Glutamatergic neuron (in vitro differentiated cells): ENCODE results near the gene C2CD4C. TPM values are rescaled to one million over a fixed set of nuclear protein-coding genes. Genes with fewer than 3 reads are reported as not detected.
A peak's percentile ranks its signal among the peaks of the same experiment; 100 is the strongest.

ENCODE experiments used
- DNase-seq: peaks from one replicate; pipeline ENCODE4 v3.0.0; 2022
- H3K27ac Mint-ChIP-seq: one replicate; pipeline ENCODE4 v1.8.0; 2020; ENCODE audit warnings: mild to moderate bottlenecking, mixed read lengths, inconsistent platforms; ENCODE audit not compliant: unreplicated experiment
- H3K27me3 Mint-ChIP-seq: one replicate; pipeline ENCODE4 v1.8.0; 2020; ENCODE audit warnings: mild to moderate bottlenecking, moderate library complexity, mixed read lengths, inconsistent platforms; ENCODE audit not compliant: unreplicated experiment
- H3K36me3 Mint-ChIP-seq: one replicate; pipeline ENCODE4 v1.8.0; 2020; ENCODE audit warnings: mild to moderate bottlenecking, mixed read lengths, inconsistent platforms; ENCODE audit not compliant: unreplicated experiment
- H3K4me1 Mint-ChIP-seq: one replicate; pipeline ENCODE4 v1.8.0; 2020; ENCODE audit warnings: mild to moderate bottlenecking, low read depth, mixed read lengths, inconsistent platforms; ENCODE audit not compliant: unreplicated experiment
- H3K4me3 Mint-ChIP-seq: one replicate; pipeline ENCODE4 v1.8.0; 2020; ENCODE audit warnings: mild to moderate bottlenecking, mixed read lengths, inconsistent platforms; ENCODE audit not compliant: unreplicated experiment
- H3K9me3 Mint-ChIP-seq: one replicate; pipeline ENCODE4 v1.8.0; 2020; ENCODE audit warnings: mild to moderate bottlenecking, moderate library complexity, mixed read lengths, inconsistent platforms; ENCODE audit not compliant: unreplicated experiment
- CTCF ChIP-seq: fragments of 200-600 bp; sonication (generic); IDR thresholded peaks from one replicate; pipeline ENCODE4 v1.5.0; 2021; ENCODE audit not compliant: partially characterized antibody, unreplicated experiment
- total RNA-seq: library from RNA; stranded (reverse); fragmentation: NEBNext Ultra II Directional; extraction: Animal tissue kit (Norgen Biotek cat#: 25700); gene quantifications from one replicate; pipeline ENCODE4 v1.2.1, GENCODE V29; 2021; ENCODE audit not compliant: unreplicated experiment

Gene C2CD4C
- total RNA-seq, 1 donor from 2014 or later, result 9.6 TPM

DNA sequence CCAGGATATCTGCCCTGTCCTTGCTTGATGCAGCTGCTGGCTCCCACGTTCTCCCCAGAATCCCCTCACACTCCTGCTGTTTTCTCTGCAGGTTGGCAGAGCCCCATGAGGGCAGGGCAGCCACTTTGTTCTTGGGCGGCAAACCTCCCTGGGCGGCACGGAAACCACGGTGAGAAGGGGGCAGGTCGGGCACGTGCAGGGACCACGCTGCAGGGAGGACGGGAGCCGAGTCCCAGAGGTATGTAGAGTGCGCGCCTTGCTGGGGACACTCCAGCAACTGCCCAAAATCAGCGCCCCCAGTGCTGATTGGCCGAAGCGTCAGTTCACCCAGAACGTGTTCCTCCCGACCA, 34.1 kb downstream of the C2CD4C start:
- DNase-seq, result no peak
- H3K9me3 Mint-ChIP-seq, result peaks cover 9% of the 10 kb centered on the region
- TF ChIP-seq CTCF, result no peak
- no peaks in the 10 kb centered on the region for H3K36me3 Mint-ChIP-seq
- H3K4me1 Mint-ChIP-seq, result peaks cover 16% of the 10 kb centered on the region
- no peak overlapping the region for H3K27ac Mint-ChIP-seq
- H3K4me3 Mint-ChIP-seq, result no peak overlapping the region
- H3K27me3 Mint-ChIP-seq, result peaks cover 11% of the 10 kb centered on the region

- H3K27me3 Mint-ChIP-seq, result peaks cover 11% of the 10 kb centered on the region
- peaks cover 16% of the 10 kb centered on the region for H3K4me1 Mint-ChIP-seq
- no peak overlapping the region for H3K4me3 Mint-ChIP-seq
- DNase-seq, result no peak
- no peak overlapping the region for H3K27ac Mint-ChIP-seq
- no peak for TF ChIP-seq CTCF
- peaks cover 8% of the 10 kb centered on the region for H3K9me3 Mint-ChIP-seq
- no peaks in the 10 kb centered on the region for H3K36me3 Mint-ChIP-seq
Measured at GRCh38 chr19:374183-374885, 34.6 kb downstream of the C2CD4C start.

DNA sequence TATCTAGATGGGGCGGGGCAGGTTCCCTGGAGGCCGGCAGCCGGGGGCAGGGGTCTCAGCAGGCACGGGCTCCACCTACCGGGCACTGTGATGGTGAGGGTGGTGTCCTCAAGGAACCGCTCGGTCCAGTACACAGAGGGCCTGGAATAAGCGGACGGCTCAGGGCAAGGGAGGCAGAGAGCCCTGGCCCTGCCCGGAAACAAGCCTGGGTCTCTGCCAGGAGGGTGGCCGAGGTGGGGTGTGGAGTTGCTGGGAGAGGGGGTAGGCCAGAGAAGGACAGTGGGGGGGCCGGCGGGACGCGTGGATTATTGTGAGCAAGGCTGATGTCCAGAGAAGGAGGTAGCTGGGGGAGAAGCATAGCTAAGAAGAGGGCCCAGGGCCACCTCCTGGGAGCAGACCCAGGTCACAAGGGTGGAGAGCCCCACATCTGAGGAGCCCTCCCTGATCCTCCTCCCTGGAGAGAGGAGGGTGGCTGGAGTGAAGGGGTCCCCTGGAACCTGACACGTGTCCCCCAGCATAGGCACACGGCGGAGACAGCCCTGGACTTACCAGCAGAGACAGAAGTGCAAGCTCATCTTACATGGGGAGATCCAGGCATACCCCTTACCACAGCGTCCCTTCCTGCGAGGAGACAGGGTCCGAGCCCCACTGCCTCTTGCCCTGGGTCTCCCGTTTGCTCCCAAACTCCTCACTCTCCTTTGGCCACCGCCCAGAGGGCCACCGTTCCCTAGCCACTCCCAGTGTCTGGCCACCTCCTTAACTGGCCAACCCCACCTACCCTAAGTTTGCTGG, 35.4 kb downstream of the C2CD4C start:
- DNase-seq, result no peak
- no peak overlapping the region for H3K27ac Mint-ChIP-seq

DNA sequence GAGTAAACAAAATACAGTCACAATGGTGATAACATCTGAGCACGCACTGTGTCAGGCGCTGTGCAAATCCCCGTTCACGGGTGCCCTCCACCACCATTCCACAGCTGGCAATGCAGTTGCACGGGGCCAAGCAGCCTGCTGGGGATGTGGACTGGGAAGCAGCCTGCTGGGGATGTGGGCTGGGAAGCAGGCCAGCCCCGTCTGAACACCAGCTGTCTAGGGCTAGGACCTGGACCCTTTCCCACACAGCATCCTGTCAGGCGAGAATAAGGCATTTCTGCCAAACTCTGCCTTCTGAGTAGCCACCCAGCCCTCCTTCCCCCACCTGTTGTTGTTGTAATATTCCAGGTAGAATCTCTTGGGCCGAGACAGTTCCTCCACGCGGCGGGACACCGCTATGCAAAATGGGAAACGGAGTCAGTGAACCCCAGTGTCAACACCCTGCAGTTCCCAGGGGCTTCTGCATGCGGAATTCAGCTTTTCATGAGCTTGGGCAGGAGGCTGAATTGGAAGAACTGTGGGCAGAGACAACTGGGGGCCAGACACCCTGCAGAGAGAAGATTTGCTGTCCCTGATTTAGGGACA, 36.5 kb downstream of the C2CD4C start:
- TF ChIP-seq CTCF, result no peak
- Mint-ChIP-seq H3K9me3 (peaks cover 5% of the 10 kb centered on the region), H3K4me3 (no peak overlapping the region), H3K4me1 (peaks cover 18% of the 10 kb centered on the region), H3K36me3 (peaks cover 5% of the 10 kb centered on the region), H3K27ac (peak overlapping the region; percentile 49), H3K27me3 (peaks cover 11% of the 10 kb centered on the region)
- DNase-seq, result no peak

More for the DNA sequence above, 35.4 kb downstream of the C2CD4C start:
- no peak for TF ChIP-seq CTCF
- Mint-ChIP-seq H3K9me3 (peaks cover 5% of the 10 kb centered on the region), H3K4me3 (no peak overlapping the region), H3K27me3 (peaks cover 11% of the 10 kb centered on the region), H3K4me1 (peaks cover 16% of the 10 kb centered on the region), H3K36me3 (peaks cover 5% of the 10 kb centered on the region)
